Muscle of arm (tissue), 12 donors: ENCODE results near the gene DDIT3. TPM values are rescaled to one million over a fixed set of nuclear protein-coding genes. Genes with fewer than 3 reads are reported as not detected.

Experiments used
- DNase-seq: peaks from one replicate; pipeline ENCODE4 v3.0.0-alpha.2; 2013
- polyA plus RNA-seq, 12 donors: library from polyadenylated mRNA; unstranded; fragments of 120-200 nt; gene quantifications; one replicate each; pipeline ENCODE4 v1.2.1, GENCODE V29; 2013; ENCODE audit not compliant: insufficient read length in 12 of 12

DDIT3 gene
- polyA plus RNA-seq, 12 donors, result 8.5 to 15.6 (median 13.2) TPM; not detected in 1

GRCh38 chr12:57549203-57549908 lies 29.0 kb upstream of the DDIT3 start:
- DNase-seq, result no peak

- DNase-seq, result no peak
Observed at GRCh38 chr12:57548488-57548887, 28.2 kb upstream of the DDIT3 start.

DNA sequence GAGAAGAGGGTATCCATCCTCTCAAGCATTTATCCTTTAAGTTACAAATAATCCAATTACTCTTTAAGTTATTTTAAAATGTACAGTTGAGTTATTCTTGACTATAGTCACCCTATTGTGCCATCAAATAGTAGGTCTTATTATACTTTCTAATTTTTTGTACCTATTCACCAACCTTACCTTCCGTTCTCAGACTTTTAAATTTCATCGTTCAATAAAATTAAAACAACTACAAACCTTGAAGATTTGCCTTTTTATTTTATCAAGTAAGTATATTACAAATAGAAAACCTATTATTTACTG lies 27.6 kb upstream of the DDIT3 start:
- no peak for DNase-seq

GRCh38 chr12:57547288-57548012 lies 27.1 kb upstream of the DDIT3 start:
- DNase-seq, result no peak

- peak; percentile 97 for DNase-seq
Observed at GRCh38 chr12:57546438-57547287, 26.3 kb upstream of the DDIT3 start, which contains the start of gene DCTN2. DCTN2 (minus strand) TSS chr12:57547192; CDS start chr12:57547063, 129 bp downstream.

DNA sequence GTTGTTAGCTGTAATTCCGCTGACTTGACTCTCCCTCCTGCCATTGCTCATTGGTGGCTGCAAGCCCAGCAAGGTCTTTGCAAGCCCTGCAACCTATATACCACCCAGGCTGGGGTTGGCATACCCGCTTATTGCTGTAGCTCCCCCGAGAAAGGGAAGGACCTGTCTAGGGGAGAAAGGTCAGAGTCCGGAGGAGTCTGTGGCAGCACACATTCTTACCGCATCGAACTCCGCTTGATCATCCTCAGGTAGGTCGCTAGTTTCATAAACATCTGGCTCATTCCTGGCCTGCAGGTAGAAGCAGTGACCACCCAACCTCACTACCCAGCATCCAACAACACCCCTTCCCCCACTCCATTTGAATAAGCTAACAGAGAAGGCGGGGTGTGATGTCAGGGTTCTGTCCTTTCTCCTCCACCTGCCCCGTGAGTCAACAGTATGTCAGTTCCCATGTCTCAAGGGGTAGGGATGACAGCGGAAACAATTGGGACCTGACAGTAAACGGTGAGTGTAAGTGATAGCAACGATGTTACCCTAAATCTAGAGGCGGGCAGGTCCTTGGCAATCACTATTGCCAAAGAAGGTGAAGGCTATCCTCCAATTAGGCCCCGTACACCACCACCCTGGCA lies 25.6 kb upstream of the DDIT3 start:
- no peak for DNase-seq

DNA sequence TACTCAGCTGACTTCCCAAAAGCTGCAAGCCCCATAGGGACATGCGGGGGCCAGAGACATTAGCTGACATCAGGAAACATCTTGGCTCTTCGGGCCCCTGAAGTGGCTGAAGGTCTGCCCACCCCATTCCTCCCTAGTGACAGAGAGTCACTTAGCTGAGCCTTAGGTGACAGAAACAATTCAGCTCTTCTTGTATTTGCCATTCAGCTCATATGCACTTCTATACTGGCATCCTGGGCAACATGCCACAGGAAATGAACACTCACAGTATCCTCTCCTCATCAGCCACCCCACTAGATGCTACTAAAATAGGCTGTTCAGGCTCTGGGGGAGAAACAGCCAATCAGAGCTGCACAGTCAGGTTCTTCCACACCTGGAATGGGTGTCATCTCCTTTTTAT lies 23.3 kb upstream of the DDIT3 start:
- no peak for DNase-seq

- DNase-seq, result no peak
Observed at GRCh38 chr12:57541717-57542116, 21.4 kb upstream of the DDIT3 start.

DNA sequence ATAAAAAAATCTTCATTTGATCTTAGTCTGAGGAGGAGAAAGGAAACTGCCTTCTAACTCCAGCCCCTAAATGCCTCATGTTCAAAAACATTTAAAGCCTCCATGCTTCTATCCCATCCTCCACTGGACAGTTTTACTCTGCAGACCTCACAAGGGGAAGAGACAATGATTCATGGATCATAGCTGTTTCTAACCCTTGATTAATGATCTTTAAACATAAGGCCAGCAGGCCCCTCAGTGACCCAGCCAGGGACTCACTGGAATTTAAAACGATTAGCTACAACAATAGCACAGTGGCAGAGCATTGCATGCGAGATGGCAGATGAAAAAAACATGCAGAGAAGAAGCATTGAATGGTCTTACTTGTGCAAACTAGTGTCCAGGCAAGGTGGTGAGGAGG lies 20.7 kb upstream of the DDIT3 start:
- no peak for DNase-seq

- DNase-seq, result no peak
Observed at GRCh38 chr12:57539134-57539768, 18.9 kb upstream of the DDIT3 start.

DNA sequence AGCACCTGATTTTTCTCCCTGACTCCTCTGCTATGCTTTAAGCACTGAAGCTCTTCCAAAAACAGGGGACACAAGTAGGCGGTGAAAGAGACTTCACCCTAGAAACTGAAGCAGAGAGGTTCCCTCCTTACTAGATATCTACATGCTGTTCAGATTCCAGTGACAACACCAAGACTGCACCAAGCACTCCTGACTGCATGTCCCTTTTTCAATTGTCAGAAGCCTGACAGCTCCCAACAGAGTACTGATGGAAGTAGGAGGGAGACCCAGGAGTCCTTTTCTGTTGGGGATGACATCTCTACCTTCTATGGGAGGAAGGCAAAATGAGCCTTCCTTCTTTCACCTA lies 16.3 kb upstream of the DDIT3 start:
- no peak for DNase-seq

DNA sequence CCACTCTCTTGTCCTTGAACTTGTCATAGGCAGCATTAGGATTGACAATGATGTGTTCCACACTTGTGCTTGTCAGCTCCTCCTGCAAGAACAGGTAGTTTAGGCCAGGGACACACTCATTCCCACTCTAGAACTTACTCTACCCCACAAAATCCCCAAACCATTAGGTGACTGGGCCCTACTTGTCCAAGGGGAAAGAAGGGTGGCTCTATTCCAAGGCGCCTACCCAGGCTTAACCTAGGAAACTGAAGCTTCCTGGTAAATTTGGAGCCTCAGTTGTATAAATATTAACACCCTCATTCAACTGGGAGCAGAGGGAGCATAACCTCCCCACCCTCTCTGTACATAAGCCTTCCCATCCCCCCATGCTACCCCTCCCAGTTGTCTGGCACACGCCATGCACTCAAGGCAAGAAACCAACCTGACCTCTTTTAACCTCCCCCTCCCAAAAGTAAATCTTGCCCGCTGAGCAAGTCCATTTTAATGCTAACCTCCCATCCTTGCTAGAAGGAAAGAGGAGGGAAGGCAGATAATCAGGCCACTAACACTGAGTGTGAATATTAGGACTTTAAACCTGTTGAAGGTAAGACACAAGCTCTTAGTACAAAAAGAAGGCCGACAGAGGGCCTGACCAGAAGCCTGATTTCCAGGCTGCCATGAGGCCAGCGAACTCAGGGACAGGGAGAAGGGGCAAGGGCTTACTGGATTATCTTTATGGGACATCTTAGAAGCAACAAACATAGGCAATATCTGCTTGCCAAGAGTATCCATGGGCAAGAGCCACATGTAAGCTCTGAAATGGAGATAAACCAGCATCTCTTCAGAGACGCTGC lies 15.7 kb upstream of the DDIT3 start:
- DNase-seq, result no peak

DNA sequence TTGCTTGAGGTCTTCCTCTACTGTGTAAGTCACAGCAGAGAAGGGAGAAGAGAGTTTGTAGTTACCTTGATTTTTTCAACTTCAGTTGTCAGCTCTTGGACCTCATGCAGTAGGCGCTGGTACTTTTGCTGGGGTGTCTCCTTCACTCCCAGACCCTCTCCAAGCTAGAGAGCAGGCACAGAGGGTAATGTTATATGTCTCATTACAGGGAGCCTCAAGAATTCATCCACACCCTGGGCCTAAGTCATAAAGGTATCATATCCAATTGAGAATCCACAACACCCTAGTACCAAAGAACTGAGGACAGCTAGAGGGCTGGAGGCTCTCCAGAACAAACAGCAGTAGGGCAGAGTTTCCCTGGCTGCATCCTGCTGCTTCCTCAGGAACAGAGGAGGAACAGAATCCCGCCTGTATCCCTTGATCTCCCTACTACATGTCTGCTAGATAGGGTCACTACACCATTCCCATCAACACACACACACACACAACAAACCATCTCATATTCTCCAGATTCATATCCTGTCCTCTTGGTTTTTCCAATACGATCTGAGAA lies 14.8 kb upstream of the DDIT3 start:
- no peak for DNase-seq

DNA sequence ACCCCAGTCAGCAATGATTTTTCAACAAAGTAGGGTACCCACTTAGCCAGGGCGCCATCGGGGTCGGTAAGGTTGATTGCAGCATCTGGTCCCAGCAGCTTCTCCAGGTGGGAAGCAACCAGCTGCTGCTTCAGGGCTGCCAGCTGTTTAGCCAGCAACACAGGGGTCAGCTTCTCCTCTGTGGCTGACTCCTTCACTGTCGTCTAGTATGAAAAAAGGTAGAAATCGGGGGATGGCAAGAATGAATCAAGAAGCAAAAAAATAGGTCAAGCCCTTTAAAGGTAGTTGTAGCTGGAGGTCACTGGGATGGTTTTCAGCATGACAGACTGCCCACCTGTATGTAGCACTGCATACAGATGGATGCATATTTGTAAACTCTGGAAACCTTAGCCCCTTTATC lies 13.9 kb upstream of the DDIT3 start:
- no peak for DNase-seq

- no peak for DNase-seq
Observed at GRCh38 chr12:57533108-57533507, 12.8 kb upstream of the DDIT3 start.

- DNase-seq, result no peak
Observed at GRCh38 chr12:57531836-57532235, 11.5 kb upstream of the DDIT3 start.

GRCh38 chr12:57530396-57531142 lies 10.3 kb upstream of the DDIT3 start:
- no peak for DNase-seq

GRCh38 chr12:57529831-57530230 lies 9.5 kb upstream of the DDIT3 start:
- DNase-seq, result no peak

GRCh38 chr12:57528831-57529555 lies 8.7 kb upstream of the DDIT3 start:
- DNase-seq, result no peak
